Measurements from ENCODE around the gene SRP72. TPM values are rescaled to one million over a fixed set of nuclear protein-coding genes. Genes with fewer than 3 reads are reported as not detected.

The SRP72 gene
- total RNA-seq, 2 experiments from 2014 or later = 165 to 176 TPM

DNA sequence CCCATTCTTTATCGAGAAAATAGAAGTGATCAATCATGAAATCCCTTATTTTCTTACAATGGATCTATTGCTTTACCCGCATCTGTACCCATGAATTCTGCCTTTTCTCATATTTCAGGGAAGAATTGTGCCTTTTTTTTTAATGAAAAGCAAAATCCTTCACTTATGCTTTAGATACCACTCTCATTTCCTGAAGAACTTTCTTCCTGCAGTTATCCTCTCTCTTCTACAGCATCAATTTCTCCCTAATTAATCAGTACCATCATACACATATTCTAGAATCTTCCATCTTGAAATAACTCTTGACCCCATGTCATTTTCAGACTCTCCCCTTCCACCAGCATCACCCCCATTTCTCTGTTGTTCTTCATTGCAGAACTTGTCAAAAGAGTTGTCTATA, 64.8 kb downstream of the SRP72 start:
- Mint-ChIP-seq H3K9me3 (no peaks in the 10 kb centered on the region), H3K27me3 (peaks cover 12% of the 10 kb centered on the region), H3K4me1 (ENCODE audit: low read depth) (no peaks in the 10 kb centered on the region), H3K4me3 (no peak overlapping the region), H3K36me3 (ENCODE audit: low read depth) (no peaks in the 10 kb centered on the region), H3K27ac (no peak overlapping the region)
- DNase-seq (no peak), ATAC-seq (no peak)
- ChIA-PET POLR2A (interaction anchor here (1.1 kb wide), 1 partner anchor 150 kb away, joined by 3 read pairs; no protein-coding TSS in a partner anchor), CTCF (interaction anchor here (2.5 kb wide), 1 partner anchor 12 kb away, joined by 11 read pairs; no protein-coding TSS in a partner anchor)
- intact Hi-C loops (cut with micrococcal nuclease) = no loop called here
- TF ChIP-seq, protein P1, sequence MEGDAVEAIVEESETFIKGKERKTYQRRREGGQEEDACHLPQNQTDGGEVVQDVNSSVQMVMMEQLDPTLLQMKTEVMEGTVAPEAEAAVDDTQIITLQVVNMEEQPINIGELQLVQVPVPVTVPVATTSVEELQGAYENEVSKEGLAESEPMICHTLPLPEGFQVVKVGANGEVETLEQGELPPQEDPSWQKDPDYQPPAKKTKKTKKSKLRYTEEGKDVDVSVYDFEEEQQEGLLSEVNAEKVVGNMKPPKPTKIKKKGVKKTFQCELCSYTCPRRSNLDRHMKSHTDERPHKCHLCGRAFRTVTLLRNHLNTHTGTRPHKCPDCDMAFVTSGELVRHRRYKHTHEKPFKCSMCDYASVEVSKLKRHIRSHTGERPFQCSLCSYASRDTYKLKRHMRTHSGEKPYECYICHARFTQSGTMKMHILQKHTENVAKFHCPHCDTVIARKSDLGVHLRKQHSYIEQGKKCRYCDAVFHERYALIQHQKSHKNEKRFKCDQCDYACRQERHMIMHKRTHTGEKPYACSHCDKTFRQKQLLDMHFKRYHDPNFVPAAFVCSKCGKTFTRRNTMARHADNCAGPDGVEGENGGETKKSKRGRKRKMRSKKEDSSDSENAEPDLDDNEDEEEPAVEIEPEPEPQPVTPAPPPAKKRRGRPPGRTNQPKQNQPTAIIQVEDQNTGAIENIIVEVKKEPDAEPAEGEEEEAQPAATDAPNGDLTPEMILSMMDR (IDR thresholded peaks at IDR 0.05) = no peak

DNA sequence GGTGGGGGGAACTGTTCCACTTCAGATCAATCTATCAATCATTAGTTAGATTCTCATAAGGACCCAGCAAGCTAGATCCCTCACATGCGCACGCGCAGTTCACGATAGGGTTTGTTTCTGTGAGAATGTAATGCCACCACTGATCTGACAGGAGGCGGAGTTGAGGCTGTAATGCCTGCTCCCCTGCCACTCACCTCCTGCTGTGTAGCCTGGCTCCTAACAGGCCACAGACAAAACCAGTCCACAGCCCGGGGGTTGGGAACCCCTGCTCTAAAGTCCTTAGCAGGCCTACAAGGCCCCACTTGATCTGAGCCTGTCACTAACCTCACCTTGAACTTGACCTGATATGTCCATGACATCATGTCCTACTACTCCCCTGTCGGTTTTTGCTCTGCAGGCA, 68.5 kb downstream of the SRP72 start:
- intact Hi-C loops (cut with micrococcal nuclease) = no loop called here
- TF ChIP-seq, protein P1 (IDR thresholded peaks at IDR 0.05) = no peak
- H3K27ac Mint-ChIP-seq = no peak overlapping the region
- H3K9me3 Mint-ChIP-seq = no peaks in the 10 kb centered on the region
- H3K36me3 Mint-ChIP-seq (ENCODE audit: low read depth) = no peaks in the 10 kb centered on the region
- DNase-seq (no peak), ATAC-seq (no peak)
- H3K4me3 Mint-ChIP-seq = no peak overlapping the region
- peaks cover 17% of the 10 kb centered on the region for H3K27me3 Mint-ChIP-seq
- POLR2A ChIA-PET = no interaction called here
- H3K4me1 Mint-ChIP-seq (ENCODE audit: low read depth) = no peaks in the 10 kb centered on the region
- CTCF ChIA-PET = no interaction called here

DNA sequence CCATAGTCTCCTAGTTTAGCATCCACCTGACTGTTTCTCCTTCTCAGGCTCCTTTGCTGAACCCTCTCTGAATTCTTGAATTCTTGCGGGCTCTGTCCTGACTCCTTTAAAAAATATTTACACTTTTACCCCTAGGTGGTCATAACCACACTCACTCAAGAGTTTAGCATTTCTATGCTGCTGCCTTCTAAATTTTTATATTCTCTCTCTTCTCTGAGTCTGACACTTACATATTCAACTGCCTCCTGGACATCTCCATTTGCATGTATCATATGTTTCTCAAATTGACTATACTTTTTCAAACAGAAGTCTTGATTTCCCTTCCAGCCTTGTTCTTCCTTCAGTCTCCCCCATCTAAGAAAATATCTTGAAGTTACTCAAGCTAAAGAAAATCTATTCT, 69.7 kb downstream of the SRP72 start:
- Mint-ChIP-seq H3K36me3 (ENCODE audit: low read depth) (no peaks in the 10 kb centered on the region), H3K4me1 (ENCODE audit: low read depth) (no peaks in the 10 kb centered on the region), H3K27me3 (peaks cover 17% of the 10 kb centered on the region), H3K27ac (no peak overlapping the region), H3K9me3 (no peaks in the 10 kb centered on the region), H3K4me3 (no peak overlapping the region)
- CTCF ChIA-PET = interaction anchor here (1.0 kb wide), 1 partner anchor 301 kb away, joined by 3 read pairs; no protein-coding TSS in a partner anchor
- TF ChIP-seq, protein P1 (IDR thresholded peaks at IDR 0.05) = no peak
- POLR2A ChIA-PET = interaction anchor here (0.6 kb wide), 1 partner anchor 221 kb away, joined by 3 read pairs; no protein-coding TSS in a partner anchor
- no peak for ATAC-seq
- no peak for DNase-seq
- intact Hi-C loops (cut with micrococcal nuclease) = no loop called here

DNA sequence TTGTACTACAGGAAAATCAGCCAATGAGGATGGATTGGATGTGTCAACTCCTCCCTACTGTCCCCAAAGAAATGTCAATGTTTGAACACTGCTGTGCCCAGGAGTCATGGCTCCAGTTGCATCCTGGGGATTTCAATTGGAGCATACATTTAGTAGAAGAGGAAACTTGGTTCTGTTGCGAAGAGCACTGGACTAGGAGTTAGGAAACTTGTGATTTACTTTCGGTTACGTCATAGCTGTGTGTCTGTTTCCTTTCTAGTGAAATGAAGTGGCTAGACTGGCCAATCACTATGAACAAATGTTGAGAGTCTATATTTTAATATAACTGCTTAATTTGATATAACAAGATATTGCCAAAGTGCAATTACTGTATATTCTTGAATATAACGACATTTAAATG, 73.4 kb downstream of the SRP72 start:
- no peaks in the 10 kb centered on the region for H3K9me3 Mint-ChIP-seq
- H3K27me3 Mint-ChIP-seq = peaks cover 11% of the 10 kb centered on the region
- ChIA-PET CTCF (interaction anchor here (1.4 kb wide), 1 partner anchor 10 kb away, joined by 3 read pairs; no protein-coding TSS in a partner anchor), POLR2A (no interaction called here)
- TF ChIP-seq, protein P1 (IDR thresholded peaks at IDR 0.05) = no peak
- no peak overlapping the region for H3K27ac Mint-ChIP-seq
- DNase-seq (no peak), ATAC-seq (no peak)
- H3K4me1 Mint-ChIP-seq (ENCODE audit: low read depth) = peaks cover 6% of the 10 kb centered on the region
- intact Hi-C loops (cut with micrococcal nuclease) = no loop called here
- H3K4me3 Mint-ChIP-seq = no peak overlapping the region
- H3K36me3 Mint-ChIP-seq (ENCODE audit: low read depth) = no peaks in the 10 kb centered on the region

DNA sequence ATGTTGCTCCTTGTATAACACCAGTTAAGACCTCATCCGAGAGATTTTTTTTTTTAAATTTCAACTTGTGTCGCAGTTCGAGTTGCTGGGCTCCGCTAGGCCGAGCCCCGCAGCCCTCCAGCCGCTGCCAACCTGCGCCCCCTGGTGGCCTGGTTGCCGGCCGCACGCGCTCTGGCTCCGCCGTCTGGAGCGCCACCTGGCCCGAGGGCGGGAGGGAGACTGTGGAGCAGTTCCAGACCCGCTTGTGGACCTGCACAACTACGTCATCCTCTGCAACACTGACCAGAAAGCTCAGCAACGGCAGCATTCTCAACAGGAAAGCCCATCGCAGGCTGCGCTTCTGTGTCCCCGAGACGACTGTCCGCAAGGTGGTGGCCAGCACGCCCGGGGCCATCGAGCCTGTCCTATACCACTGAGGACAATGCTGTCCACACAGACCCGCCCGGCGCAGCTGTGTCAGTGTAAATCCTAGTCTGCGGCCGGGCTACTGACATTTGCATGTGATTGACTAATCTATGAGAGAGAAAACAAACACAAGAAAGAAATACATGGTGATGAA, 77.2 kb downstream of the SRP72 start:
- Mint-ChIP-seq H3K27ac (no peak overlapping the region), H3K9me3 (no peaks in the 10 kb centered on the region), H3K4me3 (peak overlapping the region; percentile 61), H3K4me1 (ENCODE audit: low read depth) (peaks cover 10% of the 10 kb centered on the region), H3K36me3 (ENCODE audit: low read depth) (no peaks in the 10 kb centered on the region), H3K27me3 (peaks cover 4% of the 10 kb centered on the region)
- ChIA-PET POLR2A (interaction anchor here (0.9 to 1.1 kb wide), 2 partner anchors 76 to 109 kb away, joined by 3 read pairs; partner anchors contain the start of gene PAICS), CTCF (interaction anchor here (0.6 to 2.4 kb wide), 21 partner anchors 9 to 628 kb away, joined by 3 to 11 read pairs (median 4); partner anchors contain the start of gene AASDH)
- ATAC-seq (peak; percentile 99), DNase-seq (peak; percentile 85)
- TF ChIP-seq, protein P1 (IDR thresholded peaks at IDR 0.05) = peak; percentile 97
- intact Hi-C loops (cut with micrococcal nuclease) = no loop called here

Data from activated CD8-positive, alpha-beta T cell treated with anti-CD3 and anti-CD28 coated beads for 36 hours (primary cell).